ENCODE data around the gene AADAC.
"Not testable (repeated sequence)": the region's sequence is repeated elsewhere in the genome, so short reads cannot be mapped to it uniquely, and the experiment has no call there.

Gene AADAC

GRCh38 chr3:151798466-151798865, 15.4 kb upstream of the AADAC start:
- no peak for DNase-seq

- DNase-seq, result no peak
Measured at GRCh38 chr3:151800431-151800830, 13.5 kb upstream of the AADAC start.

GRCh38 chr3:151804267-151804666, 9.6 kb upstream of the AADAC start:
- no peak for DNase-seq

- DNase-seq, result no peak
Measured at GRCh38 chr3:151806838-151807237, 7.1 kb upstream of the AADAC start.

- not testable (repeated sequence) for DNase-seq
Measured at GRCh38 chr3:151808926-151809325, 5.0 kb upstream of the AADAC start.

- DNase-seq, result no peak
Measured at GRCh38 chr3:151811474-151811873, 2.4 kb upstream of the AADAC start.

- DNase-seq, result no peak
Measured at GRCh38 chr3:151814588-151814987, 672 bp downstream of the AADAC start.

- DNase-seq, result no peak
Measured at GRCh38 chr3:151816091-151816604, 2.2 kb downstream of the AADAC start.

- DNase-seq, result no peak
Measured at GRCh38 chr3:151817473-151817872, 3.6 kb downstream of the AADAC start.

GRCh38 chr3:151818361-151818760, 4.4 kb downstream of the AADAC start:
- no peak for DNase-seq

- no peak for DNase-seq
Measured at GRCh38 chr3:151819910-151820309, 6.0 kb downstream of the AADAC start.

- no peak for DNase-seq
Measured at GRCh38 chr3:151827816-151828215, 13.9 kb downstream of the AADAC start.

- no peak for DNase-seq
Measured at GRCh38 chr3:151835751-151836525, 22.0 kb downstream of the AADAC start.

- peak; percentile 36 for DNase-seq
Measured at GRCh38 chr3:151837057-151837456, 23.1 kb downstream of the AADAC start.

- peak; percentile 62 for DNase-seq
Measured at GRCh38 chr3:151838574-151839312, 24.8 kb downstream of the AADAC start.

GRCh38 chr3:151839313-151839631, 25.4 kb downstream of the AADAC start:
- DNase-seq, result no peak

GRCh38 chr3:151841801-151842200, 27.9 kb downstream of the AADAC start:
- no peak for DNase-seq

GRCh38 chr3:151843275-151843674, 29.4 kb downstream of the AADAC start:
- no peak for DNase-seq

- no peak for DNase-seq
Measured at GRCh38 chr3:151845306-151845905, 31.5 kb downstream of the AADAC start.

- not testable (repeated sequence) for DNase-seq
Measured at GRCh38 chr3:151850065-151850464, 36.1 kb downstream of the AADAC start.

GRCh38 chr3:151852074-151852811, 38.3 kb downstream of the AADAC start:
- no peak for DNase-seq

- no peak for DNase-seq
Measured at GRCh38 chr3:151856118-151856517, 42.2 kb downstream of the AADAC start.

GRCh38 chr3:151856641-151857040, 42.7 kb downstream of the AADAC start:
- no peak for DNase-seq
